ENCODE measurements around the gene BTAF1.

Gene BTAF1

DNA sequence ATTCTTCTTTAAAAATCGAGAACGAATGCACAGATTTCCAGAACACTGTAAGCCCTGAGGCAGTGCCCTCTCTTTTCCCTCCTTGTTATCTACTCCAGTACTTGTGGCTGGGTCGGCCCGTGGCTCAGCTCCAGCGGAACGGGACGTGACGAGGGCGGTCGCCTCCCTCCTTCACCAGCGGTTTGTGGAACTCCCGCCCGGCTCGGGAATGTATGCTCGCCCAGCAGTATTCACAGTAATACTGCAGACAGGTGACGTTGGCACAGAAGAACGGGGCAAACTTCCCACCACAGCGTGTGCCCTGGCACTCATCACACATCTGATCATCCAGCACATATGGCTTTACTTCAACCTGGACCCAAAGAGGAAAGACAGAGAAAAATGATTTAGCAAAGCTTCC is 128.5 kb downstream of the BTAF1 start:
- DNase-seq (ENCODE audit: low read depth) = no peak

DNA sequence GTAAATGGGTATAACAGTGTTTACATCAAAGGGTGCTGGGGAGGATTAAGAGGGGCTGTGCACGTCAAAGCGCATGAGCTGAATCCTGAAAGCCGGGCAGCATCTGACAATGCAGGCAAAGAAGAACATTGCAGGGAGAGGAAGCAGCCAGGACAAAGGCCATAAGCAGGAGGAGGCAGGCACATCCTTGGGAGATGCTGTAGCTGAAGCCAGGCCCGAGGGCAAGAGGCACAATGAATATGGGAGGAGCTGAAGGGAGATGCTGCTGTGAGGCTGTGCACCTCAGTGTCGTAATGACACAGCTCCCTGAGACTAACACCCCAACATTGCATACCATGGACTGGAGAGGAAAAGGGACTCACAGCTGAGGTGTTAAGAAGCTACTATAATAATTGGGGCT is 129.2 kb downstream of the BTAF1 start:
- DNase-seq (ENCODE audit: low read depth) = no peak

DNA sequence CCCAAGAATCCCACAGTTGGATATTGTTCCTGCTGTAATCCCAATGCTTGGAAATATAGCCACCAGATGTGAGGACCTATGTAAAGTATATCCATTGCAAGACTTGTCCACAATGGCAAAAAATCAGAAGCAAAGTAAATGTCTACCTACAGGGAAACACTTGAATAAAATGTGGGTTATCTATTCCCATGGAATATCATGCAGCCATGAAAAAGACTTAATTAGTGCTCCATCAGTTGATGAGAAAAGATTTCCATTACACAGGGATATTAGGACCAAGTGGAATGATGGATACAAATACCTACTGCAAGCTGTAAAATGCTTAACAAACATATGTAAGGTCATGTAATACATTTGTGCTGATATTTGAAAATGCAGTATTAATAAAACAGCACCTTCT is 131.2 kb downstream of the BTAF1 start:
- no peak for DNase-seq (ENCODE audit: low read depth)

DNA sequence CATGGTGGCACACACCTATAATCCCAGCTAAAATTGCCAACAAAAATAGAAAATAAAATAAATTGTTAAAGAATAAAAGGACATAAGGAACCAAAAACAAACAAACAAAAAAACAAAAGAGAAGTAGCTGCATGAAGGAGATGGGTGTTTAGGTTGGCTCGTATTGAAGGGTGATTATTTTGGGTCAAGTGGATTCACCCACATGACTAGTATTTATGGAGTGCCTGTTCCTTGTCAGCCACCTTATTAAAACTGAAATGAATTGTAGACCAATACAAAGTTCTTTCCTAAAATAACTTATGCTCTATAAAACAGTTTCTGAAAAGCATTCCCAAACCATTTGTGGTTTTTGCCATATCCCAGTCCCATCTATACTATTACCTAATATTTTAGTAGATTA is 138.7 kb downstream of the BTAF1 start:
- no peak for DNase-seq (ENCODE audit: low read depth)

DNA sequence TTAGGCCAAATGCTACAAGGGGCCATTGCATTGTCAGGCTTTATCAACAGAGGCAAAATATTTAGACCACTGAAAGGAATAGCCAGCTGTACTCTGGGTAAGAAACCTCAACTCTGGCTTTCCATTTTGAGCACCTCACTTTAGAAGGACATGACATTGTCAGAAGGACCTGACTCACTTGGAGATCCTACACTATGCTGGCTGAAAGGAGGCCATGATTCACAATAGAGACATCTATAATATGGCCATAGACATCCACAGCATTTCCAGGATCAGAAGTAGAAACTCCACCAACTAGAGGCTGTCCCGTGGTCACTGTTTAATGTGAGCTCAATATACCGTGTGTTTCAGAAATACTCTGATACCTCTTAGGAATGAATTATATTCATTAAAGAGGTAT is 140.9 kb downstream of the BTAF1 start:
- no peak for DNase-seq (ENCODE audit: low read depth)

DNA sequence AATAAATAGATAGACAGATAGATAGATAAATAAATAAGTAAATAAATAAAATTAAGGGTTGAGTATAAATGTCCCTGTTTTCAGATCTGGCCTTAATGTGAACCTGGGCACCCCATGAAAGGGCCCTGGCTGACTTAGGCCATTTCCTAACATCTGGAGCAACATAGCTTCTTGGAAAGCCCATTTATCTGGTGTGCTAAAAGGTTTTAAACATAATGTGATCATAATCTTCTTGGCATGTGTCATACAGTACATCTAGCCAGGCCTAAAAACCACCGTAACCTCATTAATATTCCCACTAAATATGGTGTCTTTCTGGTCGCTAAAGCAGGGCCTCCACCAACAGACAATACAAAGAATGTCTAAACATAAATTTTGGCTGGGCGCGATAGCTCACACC is 142.8 kb downstream of the BTAF1 start:
- DNase-seq (ENCODE audit: low read depth) = no peak

DNA sequence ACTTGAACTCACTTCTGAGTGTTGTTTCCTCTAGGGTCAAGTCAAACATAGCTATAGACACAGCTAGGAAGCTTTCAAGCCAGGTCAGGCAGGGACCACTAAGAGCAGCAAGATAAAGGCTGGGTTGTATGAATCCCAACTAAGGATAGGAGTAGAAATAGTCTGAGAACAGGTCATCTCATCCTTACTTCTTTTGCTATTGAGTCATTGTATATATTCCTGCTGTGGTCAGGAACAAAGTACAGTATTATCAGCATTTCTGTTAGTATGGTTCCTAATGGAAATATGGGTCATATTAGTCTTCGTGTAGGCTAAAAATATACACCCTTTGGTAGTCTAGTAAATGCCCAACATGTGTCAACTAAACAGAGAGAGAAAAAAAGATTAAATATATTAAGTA is 145.3 kb downstream of the BTAF1 start:
- DNase-seq (ENCODE audit: low read depth) = no peak

DNA sequence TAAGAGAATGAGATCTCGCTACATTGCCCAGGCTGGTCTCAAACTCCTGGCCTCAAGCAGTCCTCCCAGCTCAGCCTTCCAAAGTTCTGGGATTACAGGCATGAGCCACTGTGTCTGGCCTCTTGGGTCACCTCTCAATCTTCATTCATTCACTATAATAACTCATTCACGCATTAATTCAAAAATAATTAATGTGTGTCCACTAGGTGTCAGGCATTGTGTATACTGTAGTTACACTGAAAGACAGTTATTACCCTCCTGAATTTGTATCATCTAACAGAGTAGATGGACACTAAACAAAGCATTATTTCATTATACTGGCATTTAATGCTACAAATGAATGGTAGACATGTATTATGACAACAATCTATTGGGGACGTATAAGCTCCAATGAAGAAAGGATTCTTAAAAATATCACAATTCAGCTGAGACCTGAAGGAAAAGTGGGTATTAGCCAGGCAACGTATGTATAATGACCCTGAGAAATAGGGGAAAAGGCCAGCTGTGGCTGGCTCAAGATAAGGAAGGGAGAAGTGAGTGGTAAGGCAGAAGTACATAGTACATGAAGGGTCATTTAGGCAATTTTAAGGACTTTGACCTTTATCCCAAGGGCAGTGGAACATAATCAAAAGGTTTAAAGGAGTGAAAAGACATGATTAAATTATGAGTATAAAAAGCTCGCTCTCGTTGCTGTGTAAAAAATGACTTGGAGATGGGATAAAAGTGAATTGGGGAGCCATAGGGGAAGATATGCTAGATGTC is 150.7 kb downstream of the BTAF1 start:
- no peak for DNase-seq (ENCODE audit: low read depth)

DNA sequence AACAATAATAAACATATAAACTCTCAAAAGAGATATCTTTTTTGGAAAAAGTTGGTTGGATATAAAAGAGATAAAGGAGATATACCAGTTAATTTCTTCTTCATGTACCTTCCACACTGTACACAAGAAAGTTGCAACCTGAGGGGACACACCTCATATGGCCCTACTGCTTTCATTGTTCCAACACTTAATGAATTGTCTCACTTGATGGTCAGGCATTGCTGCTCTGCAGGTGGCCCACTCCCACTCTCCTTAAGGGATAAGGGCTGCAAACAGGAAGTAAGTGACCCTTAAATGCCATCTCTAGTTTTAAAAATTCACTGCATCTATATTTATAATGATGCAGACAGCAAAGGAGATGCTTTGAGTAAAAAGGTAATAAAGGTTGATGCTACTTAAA is 152.3 kb downstream of the BTAF1 start:
- no peak for DNase-seq (ENCODE audit: low read depth)

DNA sequence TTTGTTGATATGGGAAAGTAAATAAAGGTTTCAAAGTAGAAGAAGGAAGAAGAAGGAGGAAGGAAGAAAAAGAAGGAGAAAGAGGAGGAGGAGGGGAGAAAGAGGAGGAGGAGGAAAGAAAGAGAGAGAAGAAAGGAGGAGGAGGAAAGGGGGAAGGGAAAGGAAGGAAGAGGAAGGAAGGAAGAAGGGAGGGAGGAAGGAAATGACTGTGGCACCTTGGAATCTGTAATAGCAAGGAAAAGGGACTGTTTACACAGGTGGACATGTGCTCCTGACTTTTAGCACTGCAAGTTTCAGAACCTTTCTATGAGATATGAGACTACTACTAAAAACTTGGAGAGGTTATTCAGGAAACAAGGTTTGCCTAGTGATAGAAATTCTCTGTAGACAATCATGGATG is 153.2 kb downstream of the BTAF1 start:
- no peak for DNase-seq (ENCODE audit: low read depth)

DNA sequence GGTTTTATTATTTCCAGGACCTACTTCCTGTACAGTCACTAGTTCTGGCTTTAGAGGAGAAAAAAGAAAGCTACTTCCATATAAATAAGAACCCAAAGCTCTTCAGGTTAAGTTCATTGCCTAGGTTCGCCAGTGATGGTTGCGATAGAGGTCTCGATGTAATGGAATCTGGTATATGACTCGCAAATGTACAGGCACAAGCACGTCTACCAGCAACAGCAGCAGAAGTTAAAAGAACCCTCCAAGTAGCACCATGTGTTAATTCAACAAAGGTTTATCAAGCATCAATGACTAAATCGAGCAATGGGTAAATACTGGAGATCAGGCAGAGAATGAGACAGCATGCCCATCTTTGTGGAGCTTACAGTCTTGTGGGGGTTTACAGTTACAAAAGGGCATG is 155.4 kb downstream of the BTAF1 start:
- DNase-seq (ENCODE audit: low read depth) = no peak
